GM23338 (cell line): ENCODE results near the gene SH2D6. TPM values are rescaled to one million over a fixed set of nuclear protein-coding genes. Genes with fewer than 3 reads are reported as not detected.

Experiments used
- ATAC-seq: fragments of 200-7000 bp; cut with Tn5 transposase; 3 replicates; pipeline ENCODE4 v1.9.1; 2020
- DNase-seq: peaks from one replicate; pipeline ENCODE4 v3.0.0-alpha.2; 2015; ENCODE audit warnings: low spot score
- H2AFZ ChIP-seq: fragments of 200-600 bp; sonication (generic); 2 replicates; pipeline ENCODE4 v1.8.0; 2016; ENCODE audit warnings: antibody characterized with exemption, mild to moderate bottlenecking, moderate library complexity
- H3F3A ChIP-seq: fragments of 200-600 bp; sonication (generic); replicated peaks from 2 replicates; pipeline ENCODE4 v1.8.0; 2017; ENCODE audit warnings: antibody characterized with exemption, mixed run types, low read depth
- H3K27ac ChIP-seq: fragments of 200-600 bp; sonication (generic); 2 replicates; pipeline ENCODE4 v1.6.1; 2016; ENCODE audit warnings: low read depth
- H3K27me3 ChIP-seq: fragments of 200-600 bp; sonication (generic); 2 replicates; pipeline ENCODE4 v1.8.0; 2016; ENCODE audit warnings: mild to moderate bottlenecking, mixed run types, moderate library complexity; ENCODE audit not compliant: insufficient read depth
- H3K36me3 ChIP-seq: fragments of 200-600 bp; sonication (generic); 2 replicates; pipeline ENCODE4 v1.8.0; 2016; ENCODE audit warnings: mild to moderate bottlenecking; ENCODE audit not compliant: insufficient read depth
- H3K4me1 ChIP-seq: fragments of 200-600 bp; sonication (generic); 2 replicates; pipeline ENCODE4 v1.8.0; 2016; ENCODE audit warnings: mild to moderate bottlenecking, moderate library complexity; ENCODE audit not compliant: insufficient read depth
- H3K4me2 ChIP-seq: fragments of 200-600 bp; sonication (generic); 2 replicates; pipeline ENCODE4 v1.7.1; 2017; ENCODE audit warnings: mixed run types
- H3K4me3 ChIP-seq: fragments of 200-600 bp; sonication (generic); 2 replicates; pipeline ENCODE4 v1.6.1; 2016; ENCODE audit warnings: mixed run types
- H3K79me2 ChIP-seq: fragments of 200-600 bp; sonication (generic); replicated peaks from 2 replicates; pipeline ENCODE4 v1.8.0; 2017; ENCODE audit warnings: mild to moderate bottlenecking; ENCODE audit not compliant: insufficient read depth
- H3K9me2 ChIP-seq: fragments of 200-600 bp; sonication (generic); 2 replicates; pipeline ENCODE4 v1.8.0; 2017; ENCODE audit not compliant: insufficient read depth
- H4K20me1 ChIP-seq: fragments of 200-600 bp; sonication (generic); replicated peaks from 2 replicates; pipeline ENCODE4 v1.8.0; 2017; ENCODE audit warnings: mild to moderate bottlenecking; ENCODE audit not compliant: insufficient read depth
- H3K27ac Mint-ChIP-seq: 2 replicates; pipeline ENCODE4 v1.8.0; 2020; ENCODE audit warnings: inconsistent platforms, mild to moderate bottlenecking, moderate library complexity, mixed read lengths
- H3K27me3 Mint-ChIP-seq: 3 replicates; pipeline ENCODE4 v1.8.0; 2022; ENCODE audit warnings: low read depth, mild to moderate bottlenecking, moderate library complexity, mixed read lengths, inconsistent platforms; ENCODE audit not compliant: insufficient read depth, poor library complexity
- H3K36me3 Mint-ChIP-seq: 3 replicates; pipeline ENCODE4 v1.8.0; 2021; ENCODE audit warnings: low read depth, mild to moderate bottlenecking, inconsistent platforms, moderate library complexity, mixed read lengths
- H3K4me1 Mint-ChIP-seq: 3 replicates; pipeline ENCODE4 v1.8.0; 2020; ENCODE audit warnings: mild to moderate bottlenecking, inconsistent platforms, mixed read lengths
- H3K4me3 Mint-ChIP-seq: 3 replicates; pipeline ENCODE4 v1.8.0; 2021; ENCODE audit warnings: moderate library complexity, mild to moderate bottlenecking, inconsistent platforms, mixed read lengths
- H3K9me3 Mint-ChIP-seq: 3 replicates; pipeline ENCODE4 v1.8.0; 2020; ENCODE audit warnings: moderate library complexity, mild to moderate bottlenecking, inconsistent platforms, mixed read lengths
- CREB1 ChIP-seq: fragments of 250-450 bp; sonication (Bioruptor Pico); IDR thresholded peaks from 2 replicates; pipeline ENCODE4 v1.5.0; 2020; ENCODE audit warnings: low read depth, mild to moderate bottlenecking, moderate library complexity
- polyA plus RNA-seq: library from polyadenylated mRNA; unstranded; fragments of >200 nt; fragmentation: Nextera tagmentation; extraction: Ambion mirVana; gene quantifications from 2 replicates; pipeline ENCODE4 v1.2.1, GENCODE V29; 2016
- total RNA-seq: library from RNA; depleted of rRNA; stranded (reverse); fragments of >200 nt; shearing (Covaris generic); gene quantifications from 2 replicates; pipeline ENCODE4 v1.2.3, GENCODE V29; 2014
- TF ChIP-seq, protein P1 (sequence below): IDR thresholded peaks from 2 replicates; pipeline ENCODE4 v1.6.1; 2016; ENCODE audit warnings: antibody characterized with exemption
- TF ChIP-seq, protein P2 (sequence below), 2 experiments: fragments of 200-600 bp in 1 of 2; sonication (generic) in 1 of 2; conservative IDR thresholded peaks; 2 replicates each; pipeline versions ENCODE4 v1.5.1 to v1.6.1; 2016 to 2017; ENCODE audit warnings: antibody characterized with exemption in 2 of 2, low read depth in 2 of 2, mild to moderate bottlenecking in 2 of 2, moderate library complexity in 1 of 2
- TF ChIP-seq, protein P3 (sequence below): fragments of 250-450 bp; sonication (Bioruptor Pico); IDR thresholded peaks from 2 replicates; pipeline ENCODE4 v1.5.0; 2020; ENCODE audit warnings: mild to moderate bottlenecking, moderate library complexity

SH2D6 gene
- total and polyA plus RNA-seq, 2 experiments from 2014 or later = 0.37 TPM; not detected in 1

DNA sequence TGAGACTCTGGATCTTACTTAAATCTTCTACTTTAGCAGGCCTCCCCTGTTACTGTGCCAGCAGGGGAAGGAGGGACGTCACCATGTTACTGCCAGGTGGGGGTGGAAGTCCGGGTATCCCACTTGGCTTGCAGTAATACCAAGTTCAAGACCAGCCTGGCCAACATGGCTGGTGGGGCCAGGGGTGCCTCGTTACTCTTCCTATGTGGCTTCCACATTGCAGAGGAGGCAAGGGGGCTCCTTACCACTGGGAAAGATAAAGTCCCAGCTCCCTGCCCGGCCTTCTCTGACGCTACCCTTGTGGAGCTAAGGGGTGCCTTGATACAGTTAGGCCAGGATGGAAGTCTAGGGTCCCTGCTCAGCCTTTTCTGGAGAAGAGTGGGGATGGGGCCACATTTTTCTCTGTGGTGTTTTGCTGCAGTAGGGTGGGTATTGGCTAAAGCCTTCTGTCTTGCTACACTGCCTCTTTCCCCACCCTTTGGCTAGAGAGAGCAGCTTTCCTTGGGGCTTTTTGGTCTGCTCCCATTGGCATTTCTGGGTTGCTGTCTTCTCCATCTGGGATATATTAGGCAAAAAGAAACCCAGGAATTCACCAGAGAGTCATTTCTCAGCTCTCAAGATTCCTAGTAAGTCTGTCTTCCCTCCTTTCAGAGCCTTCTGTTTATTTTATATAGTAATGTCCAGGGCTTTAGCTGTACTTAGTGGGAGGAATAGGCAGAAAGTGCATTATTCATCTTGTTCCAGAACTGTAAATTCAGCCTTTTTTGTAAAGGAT lies 42.0 kb upstream of the SH2D6 start:
- Histone ChIP-seq H3K79me2 (no peaks in the 10 kb centered on the region), H3K27me3 (no peaks in the 10 kb centered on the region), H3K36me3 (peaks cover 16% of the 10 kb centered on the region), H3K4me1 (no peaks in the 10 kb centered on the region), H3K4me2 (no peak overlapping the region), H3K4me3 (no peak overlapping the region), H3F3A (no peaks in the 10 kb centered on the region), H3K9me2 (no peaks in the 10 kb centered on the region), H2AFZ (no peak overlapping the region), H3K27ac (no peak overlapping the region), H4K20me1 (no peaks in the 10 kb centered on the region)
- no peaks in the 10 kb centered on the region; the same call in 2 of the 3 replicates for H3K4me1 Mint-ChIP-seq
- ATAC-seq (no peak), DNase-seq (no peak)
- peaks cover 4% of the 10 kb centered on the region for H3K27me3 Mint-ChIP-seq
- no peak overlapping the region for H3K27ac Mint-ChIP-seq
- no peak overlapping the region for H3K4me3 Mint-ChIP-seq
- TF ChIP-seq CREB1 (CRISPR knock-in tag) = no peak
- TF ChIP-seq, protein P1, sequence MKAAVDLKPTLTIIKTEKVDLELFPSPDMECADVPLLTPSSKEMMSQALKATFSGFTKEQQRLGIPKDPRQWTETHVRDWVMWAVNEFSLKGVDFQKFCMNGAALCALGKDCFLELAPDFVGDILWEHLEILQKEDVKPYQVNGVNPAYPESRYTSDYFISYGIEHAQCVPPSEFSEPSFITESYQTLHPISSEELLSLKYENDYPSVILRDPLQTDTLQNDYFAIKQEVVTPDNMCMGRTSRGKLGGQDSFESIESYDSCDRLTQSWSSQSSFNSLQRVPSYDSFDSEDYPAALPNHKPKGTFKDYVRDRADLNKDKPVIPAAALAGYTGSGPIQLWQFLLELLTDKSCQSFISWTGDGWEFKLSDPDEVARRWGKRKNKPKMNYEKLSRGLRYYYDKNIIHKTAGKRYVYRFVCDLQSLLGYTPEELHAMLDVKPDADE = no peak
- TF ChIP-seq, protein P2, sequence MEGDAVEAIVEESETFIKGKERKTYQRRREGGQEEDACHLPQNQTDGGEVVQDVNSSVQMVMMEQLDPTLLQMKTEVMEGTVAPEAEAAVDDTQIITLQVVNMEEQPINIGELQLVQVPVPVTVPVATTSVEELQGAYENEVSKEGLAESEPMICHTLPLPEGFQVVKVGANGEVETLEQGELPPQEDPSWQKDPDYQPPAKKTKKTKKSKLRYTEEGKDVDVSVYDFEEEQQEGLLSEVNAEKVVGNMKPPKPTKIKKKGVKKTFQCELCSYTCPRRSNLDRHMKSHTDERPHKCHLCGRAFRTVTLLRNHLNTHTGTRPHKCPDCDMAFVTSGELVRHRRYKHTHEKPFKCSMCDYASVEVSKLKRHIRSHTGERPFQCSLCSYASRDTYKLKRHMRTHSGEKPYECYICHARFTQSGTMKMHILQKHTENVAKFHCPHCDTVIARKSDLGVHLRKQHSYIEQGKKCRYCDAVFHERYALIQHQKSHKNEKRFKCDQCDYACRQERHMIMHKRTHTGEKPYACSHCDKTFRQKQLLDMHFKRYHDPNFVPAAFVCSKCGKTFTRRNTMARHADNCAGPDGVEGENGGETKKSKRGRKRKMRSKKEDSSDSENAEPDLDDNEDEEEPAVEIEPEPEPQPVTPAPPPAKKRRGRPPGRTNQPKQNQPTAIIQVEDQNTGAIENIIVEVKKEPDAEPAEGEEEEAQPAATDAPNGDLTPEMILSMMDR (conservative IDR thresholded peaks at IDR 0.05; ENCODE audit: low read depth in 2 of 2) = no peak
- TF ChIP-seq, protein P3, sequence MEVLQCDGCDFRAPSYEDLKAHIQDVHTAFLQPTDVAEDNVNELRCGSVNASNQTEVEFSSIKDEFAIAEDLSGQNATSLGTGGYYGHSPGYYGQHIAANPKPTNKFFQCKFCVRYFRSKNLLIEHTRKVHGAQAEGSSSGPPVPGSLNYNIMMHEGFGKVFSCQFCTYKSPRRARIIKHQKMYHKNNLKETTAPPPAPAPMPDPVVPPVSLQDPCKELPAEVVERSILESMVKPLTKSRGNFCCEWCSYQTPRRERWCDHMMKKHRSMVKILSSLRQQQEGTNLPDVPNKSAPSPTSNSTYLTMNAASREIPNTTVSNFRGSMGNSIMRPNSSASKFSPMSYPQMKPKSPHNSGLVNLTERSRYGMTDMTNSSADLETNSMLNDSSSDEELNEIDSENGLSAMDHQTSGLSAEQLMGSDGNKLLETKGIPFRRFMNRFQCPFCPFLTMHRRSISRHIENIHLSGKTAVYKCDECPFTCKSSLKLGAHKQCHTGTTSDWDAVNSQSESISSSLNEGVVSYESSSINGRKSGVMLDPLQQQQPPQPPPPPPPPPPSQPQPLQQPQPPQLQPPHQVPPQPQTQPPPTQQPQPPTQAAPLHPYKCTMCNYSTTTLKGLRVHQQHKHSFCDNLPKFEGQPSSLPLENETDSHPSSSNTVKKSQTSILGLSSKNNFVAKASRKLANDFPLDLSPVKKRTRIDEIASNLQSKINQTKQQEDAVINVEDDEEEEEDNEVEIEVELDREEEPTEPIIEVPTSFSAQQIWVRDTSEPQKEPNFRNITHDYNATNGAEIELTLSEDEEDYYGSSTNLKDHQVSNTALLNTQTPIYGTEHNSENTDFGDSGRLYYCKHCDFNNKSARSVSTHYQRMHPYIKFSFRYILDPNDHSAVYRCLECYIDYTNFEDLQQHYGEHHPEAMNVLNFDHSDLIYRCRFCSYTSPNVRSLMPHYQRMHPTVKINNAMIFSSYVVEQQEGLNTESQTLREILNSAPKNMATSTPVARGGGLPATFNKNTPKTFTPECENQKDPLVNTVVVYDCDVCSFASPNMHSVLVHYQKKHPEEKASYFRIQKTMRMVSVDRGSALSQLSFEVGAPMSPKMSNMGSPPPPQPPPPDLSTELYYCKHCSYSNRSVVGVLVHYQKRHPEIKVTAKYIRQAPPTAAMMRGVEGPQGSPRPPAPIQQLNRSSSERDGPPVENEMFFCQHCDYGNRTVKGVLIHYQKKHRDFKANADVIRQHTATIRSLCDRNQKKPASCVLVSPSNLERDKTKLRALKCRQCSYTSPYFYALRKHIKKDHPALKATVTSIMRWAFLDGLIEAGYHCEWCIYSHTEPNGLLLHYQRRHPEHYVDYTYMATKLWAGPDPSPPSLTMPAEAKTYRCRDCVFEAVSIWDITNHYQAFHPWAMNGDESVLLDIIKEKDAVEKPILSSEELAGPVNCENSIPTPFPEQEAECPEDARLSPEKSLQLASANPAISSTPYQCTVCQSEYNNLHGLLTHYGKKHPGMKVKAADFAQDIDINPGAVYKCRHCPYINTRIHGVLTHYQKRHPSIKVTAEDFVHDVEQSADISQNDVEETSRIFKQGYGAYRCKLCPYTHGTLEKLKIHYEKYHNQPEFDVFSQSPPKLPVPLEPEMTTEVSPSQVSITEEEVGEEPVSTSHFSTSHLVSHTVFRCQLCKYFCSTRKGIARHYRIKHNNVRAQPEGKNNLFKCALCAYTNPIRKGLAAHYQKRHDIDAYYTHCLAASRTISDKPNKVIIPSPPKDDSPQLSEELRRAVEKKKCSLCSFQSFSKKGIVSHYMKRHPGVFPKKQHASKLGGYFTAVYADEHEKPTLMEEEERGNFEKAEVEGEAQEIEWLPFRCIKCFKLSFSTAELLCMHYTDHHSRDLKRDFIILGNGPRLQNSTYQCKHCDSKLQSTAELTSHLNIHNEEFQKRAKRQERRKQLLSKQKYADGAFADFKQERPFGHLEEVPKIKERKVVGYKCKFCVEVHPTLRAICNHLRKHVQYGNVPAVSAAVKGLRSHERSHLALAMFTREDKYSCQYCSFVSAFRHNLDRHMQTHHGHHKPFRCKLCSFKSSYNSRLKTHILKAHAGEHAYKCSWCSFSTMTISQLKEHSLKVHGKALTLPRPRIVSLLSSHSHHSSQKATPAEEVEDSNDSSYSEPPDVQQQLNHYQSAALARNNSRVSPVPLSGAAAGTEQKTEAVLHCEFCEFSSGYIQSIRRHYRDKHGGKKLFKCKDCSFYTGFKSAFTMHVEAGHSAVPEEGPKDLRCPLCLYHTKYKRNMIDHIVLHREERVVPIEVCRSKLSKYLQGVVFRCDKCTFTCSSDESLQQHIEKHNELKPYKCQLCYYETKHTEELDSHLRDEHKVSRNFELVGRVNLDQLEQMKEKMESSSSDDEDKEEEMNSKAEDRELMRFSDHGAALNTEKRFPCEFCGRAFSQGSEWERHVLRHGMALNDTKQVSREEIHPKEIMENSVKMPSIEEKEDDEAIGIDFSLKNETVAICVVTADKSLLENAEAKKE (CRISPR knock-in tag) = no peak
- H3K9me3 Mint-ChIP-seq = peaks cover 19% of the 10 kb centered on the region
- peaks cover 41% of the 10 kb centered on the region for H3K36me3 Mint-ChIP-seq
